ENCODE data around the gene PRR14L. TPM values are rescaled to one million over a fixed set of nuclear protein-coding genes. Genes with fewer than 3 reads are reported as not detected.

PRR14L gene
- total RNA-seq, 6 experiments from 2014 or later, result 28.4 to 39.6 (median 34.2) TPM

DNA sequence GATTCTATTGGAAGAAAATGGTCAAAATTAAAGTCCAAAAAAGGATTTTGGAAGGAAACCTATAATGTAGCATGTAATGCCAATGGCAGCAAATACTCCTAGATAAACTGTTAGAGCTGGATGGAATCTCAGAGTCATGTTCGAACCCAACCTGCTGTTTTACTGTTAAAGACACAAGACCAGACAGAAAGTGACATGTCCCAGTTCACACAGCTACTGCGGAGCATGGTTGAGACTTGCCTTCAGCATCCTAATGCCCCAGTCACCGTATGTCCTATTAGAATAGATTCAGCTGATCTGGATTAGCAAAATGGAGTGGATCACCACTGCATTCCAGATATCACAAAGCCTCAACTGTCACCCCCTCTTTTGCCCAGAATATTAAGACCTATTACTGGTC is 102.9 kb downstream of the PRR14L start:
- Mint-ChIP-seq H3K4me3 (peak overlapping the region; percentile 67), H3K9me3 (no peaks in the 10 kb centered on the region), H3K4me1 (ENCODE audit: low read depth) (peaks cover 44% of the 10 kb centered on the region), H3K27me3 (ENCODE audit: insufficient read depth) (peaks cover 1% of the 10 kb centered on the region), H3K27ac (peak overlapping the region; percentile 96), H3K36me3 (ENCODE audit: low read depth) (peaks cover 6% of the 10 kb centered on the region; the same call in 1 of the 2 replicates)
- TF ChIP-seq, protein P1, sequence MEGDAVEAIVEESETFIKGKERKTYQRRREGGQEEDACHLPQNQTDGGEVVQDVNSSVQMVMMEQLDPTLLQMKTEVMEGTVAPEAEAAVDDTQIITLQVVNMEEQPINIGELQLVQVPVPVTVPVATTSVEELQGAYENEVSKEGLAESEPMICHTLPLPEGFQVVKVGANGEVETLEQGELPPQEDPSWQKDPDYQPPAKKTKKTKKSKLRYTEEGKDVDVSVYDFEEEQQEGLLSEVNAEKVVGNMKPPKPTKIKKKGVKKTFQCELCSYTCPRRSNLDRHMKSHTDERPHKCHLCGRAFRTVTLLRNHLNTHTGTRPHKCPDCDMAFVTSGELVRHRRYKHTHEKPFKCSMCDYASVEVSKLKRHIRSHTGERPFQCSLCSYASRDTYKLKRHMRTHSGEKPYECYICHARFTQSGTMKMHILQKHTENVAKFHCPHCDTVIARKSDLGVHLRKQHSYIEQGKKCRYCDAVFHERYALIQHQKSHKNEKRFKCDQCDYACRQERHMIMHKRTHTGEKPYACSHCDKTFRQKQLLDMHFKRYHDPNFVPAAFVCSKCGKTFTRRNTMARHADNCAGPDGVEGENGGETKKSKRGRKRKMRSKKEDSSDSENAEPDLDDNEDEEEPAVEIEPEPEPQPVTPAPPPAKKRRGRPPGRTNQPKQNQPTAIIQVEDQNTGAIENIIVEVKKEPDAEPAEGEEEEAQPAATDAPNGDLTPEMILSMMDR (IDR thresholded peaks at IDR 0.05), result no peak
- no peak for DNase-seq

DNA sequence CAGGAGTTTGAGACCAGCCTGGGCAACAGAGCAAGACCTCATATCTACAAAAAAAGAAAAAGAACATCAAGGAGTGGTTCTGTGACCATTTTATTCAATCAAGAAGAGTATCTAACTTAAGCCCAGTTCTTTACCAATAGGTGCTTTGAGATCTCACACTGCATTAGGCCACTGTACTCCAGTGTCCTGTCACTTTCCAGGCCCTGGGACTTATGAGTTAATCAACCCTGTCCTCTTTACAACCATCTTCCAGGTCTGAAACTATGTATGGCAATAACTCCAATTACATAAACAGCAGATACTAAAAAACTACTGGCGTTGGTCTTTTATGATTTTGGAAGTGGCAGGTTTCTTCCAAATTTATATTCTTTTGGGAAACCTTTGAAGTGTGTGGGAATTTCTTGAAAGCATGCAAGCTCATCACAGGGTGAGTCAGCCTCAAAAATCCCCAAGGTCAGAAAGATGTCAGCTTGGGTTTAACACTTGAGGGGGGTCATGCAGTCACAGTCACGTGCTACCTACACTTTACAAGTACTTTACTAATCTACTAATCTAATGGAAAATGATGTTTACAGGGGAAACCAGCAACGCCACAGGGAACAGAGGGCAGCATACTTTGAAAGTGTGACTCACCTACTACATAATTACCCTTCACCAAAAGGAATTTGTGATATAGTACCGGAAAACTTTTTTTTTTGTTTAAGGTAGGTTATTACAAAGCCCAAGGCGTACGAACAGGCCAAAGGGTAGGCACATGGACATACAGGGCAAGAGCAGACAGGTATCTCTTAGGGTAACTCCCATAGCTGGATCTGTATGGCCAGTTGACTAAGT is 103.5 kb downstream of the PRR14L start:
- H3K27ac Mint-ChIP-seq, result peak overlapping the region; percentile 96
- peaks cover 44% of the 10 kb centered on the region for H3K4me1 Mint-ChIP-seq (ENCODE audit: low read depth)
- DNase-seq, result peak; percentile 97
- H3K36me3 Mint-ChIP-seq (ENCODE audit: low read depth), result peaks cover 6% of the 10 kb centered on the region; the same call in 1 of the 2 replicates
- H3K27me3 Mint-ChIP-seq (ENCODE audit: insufficient read depth), result peaks cover 1% of the 10 kb centered on the region
- H3K9me3 Mint-ChIP-seq, result no peaks in the 10 kb centered on the region
- H3K4me3 Mint-ChIP-seq, result peak overlapping the region; percentile 67
- TF ChIP-seq, protein P1 (IDR thresholded peaks at IDR 0.05), result no peak

DNA sequence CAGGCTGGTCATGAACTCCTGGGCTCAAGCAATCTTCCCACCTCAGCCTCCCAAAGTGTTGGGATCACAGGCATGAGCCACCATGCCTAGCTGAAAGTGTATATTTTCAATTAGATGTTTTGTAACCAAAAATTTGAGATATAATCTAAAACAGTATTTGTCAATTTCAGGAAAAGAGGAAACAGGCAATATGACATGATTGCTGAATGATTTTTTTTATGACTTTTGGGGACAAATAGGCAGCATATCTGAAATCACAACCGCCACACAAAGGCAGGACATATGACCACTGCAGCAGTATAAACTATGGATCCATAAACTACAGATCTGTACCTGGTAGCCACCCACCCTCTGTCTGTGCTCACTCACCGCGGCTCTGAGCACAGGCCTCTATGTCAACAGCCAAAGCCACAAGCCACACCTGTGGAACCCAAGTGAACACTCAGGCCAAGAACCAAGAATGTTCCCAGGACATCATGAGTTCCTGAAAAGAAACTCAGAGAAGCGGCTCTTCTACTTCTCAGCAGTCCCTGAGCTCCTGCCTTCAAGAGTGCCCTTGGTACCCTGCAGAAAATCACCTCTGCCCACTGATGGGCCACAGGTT is 110.4 kb downstream of the PRR14L start:
- Mint-ChIP-seq H3K27ac (no peak overlapping the region; the same call in 1 of the 2 replicates), H3K36me3 (ENCODE audit: low read depth) (peaks cover 4% of the 10 kb centered on the region; the same call in 1 of the 2 replicates), H3K27me3 (ENCODE audit: insufficient read depth) (no peaks in the 10 kb centered on the region; the same call in 1 of the 2 replicates), H3K4me1 (ENCODE audit: low read depth) (peaks cover 7% of the 10 kb centered on the region; the same call in 1 of the 2 replicates), H3K4me3 (no peak overlapping the region), H3K9me3 (no peaks in the 10 kb centered on the region)
- TF ChIP-seq, protein P1 (IDR thresholded peaks at IDR 0.05), result no peak
- DNase-seq, result no peak

DNA sequence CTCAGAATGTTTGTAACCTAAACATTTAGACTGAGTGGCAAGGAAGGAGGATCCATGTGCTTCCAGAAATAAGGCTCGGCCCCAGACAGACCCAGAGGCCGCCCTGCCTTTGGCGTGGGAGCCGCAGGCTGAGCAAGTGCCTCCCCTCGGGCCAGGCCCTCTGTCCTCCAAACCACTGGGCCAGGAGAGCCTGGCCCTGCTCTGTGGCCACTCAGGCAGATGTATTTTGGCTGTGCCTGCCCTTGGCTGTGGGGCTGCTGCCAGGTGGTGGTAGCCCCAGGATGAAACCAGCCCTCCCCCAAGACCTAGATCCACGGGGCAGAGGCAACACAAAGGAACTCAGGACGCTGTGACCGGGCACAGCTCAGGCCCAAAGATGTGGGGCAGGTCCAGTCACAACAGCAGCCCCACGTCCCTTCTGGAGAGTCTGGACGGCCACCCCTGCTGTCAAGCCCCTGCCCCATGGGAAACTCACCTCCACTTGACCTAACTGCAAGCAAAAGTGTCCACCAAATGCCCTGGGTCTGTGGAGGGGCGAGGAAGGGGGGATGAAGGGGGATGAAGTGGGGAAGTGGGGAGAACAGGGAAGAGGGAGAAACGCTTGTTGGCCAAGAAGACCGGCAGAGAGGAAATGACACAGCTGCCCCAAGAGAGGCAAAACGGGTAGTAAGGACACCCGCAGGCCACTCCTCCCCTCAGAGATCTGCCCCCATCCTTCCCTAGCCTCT is 111.9 kb downstream of the PRR14L start:
- DNase-seq, result no peak
- Mint-ChIP-seq H3K27ac (no peak overlapping the region; the same call in 1 of the 2 replicates), H3K27me3 (ENCODE audit: insufficient read depth) (no peaks in the 10 kb centered on the region; the same call in 1 of the 2 replicates), H3K9me3 (no peaks in the 10 kb centered on the region), H3K36me3 (ENCODE audit: low read depth) (peaks cover 4% of the 10 kb centered on the region; the same call in 1 of the 2 replicates), H3K4me3 (no peak overlapping the region), H3K4me1 (ENCODE audit: low read depth) (peaks cover 14% of the 10 kb centered on the region)
- TF ChIP-seq, protein P1 (IDR thresholded peaks at IDR 0.05), result no peak

DNA sequence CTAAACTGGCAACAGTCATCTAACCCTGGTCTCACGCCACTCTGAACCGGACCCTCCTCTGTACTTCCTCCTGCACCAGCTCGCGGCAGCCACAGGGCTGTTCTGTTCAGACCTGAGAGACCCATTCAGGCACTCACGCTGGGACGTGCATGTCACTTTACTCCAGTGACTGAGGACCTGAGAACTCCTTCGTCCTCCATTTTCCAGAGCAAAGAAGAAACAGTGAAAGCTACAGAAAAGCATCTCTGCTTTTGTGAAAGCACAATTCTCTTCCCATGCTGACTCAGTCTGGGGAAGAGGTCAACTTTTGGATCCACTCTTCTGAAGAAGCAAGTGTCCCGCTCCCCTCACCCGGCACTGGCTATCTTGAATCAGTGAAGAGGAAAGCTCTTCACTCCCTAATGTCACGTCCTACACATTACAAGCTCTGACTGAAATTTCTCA is 112.5 kb downstream of the PRR14L start:
- H3K9me3 Mint-ChIP-seq, result no peaks in the 10 kb centered on the region
- H3K4me3 Mint-ChIP-seq, result no peak overlapping the region
- H3K27me3 Mint-ChIP-seq (ENCODE audit: insufficient read depth), result no peaks in the 10 kb centered on the region; the same call in 1 of the 2 replicates
- TF ChIP-seq, protein P1 (IDR thresholded peaks at IDR 0.05), result no peak
- DNase-seq, result no peak
- H3K36me3 Mint-ChIP-seq (ENCODE audit: low read depth), result peaks cover 4% of the 10 kb centered on the region; the same call in 1 of the 2 replicates
- no peak overlapping the region for H3K27ac Mint-ChIP-seq
- peaks cover 14% of the 10 kb centered on the region for H3K4me1 Mint-ChIP-seq (ENCODE audit: low read depth)

All from HFFc6 (cell line).